Breast epithelium (tissue), 4 donors: Measurements from ENCODE around the gene LIMCH1. TPM values are rescaled to one million over a fixed set of nuclear protein-coding genes. Genes with fewer than 3 reads are reported as not detected.

Experiments used
- DNase-seq, 2 donors: peaks; one replicate each; pipeline ENCODE4 v3.0.0-alpha.2; 2019; ENCODE audit warnings: low spot score in 2 of 2
- H3K27ac ChIP-seq, 2 donors: fragments of 200-600 bp; sonication (generic) in 1 of 2; one replicate each; pipeline ENCODE4 v1.5.1; 2016 to 2019; ENCODE audit warnings: mild to moderate bottlenecking in 1 of 2
- H3K27me3 ChIP-seq, 2 donors: fragments of 200-600 bp; sonication (generic) in 1 of 2; one replicate each; pipeline versions ENCODE4 v1.5.1 to v1.6.0; 2017 to 2019; ENCODE audit warnings: control low read depth in 1 of 2, mild to moderate bottlenecking in 1 of 2
- H3K36me3 ChIP-seq: fragments of 200-600 bp; one replicate; pipeline ENCODE4 v1.5.1; 2019
- H3K4me1 ChIP-seq, 2 donors: fragments of 200-600 bp; sonication (generic); one replicate each; pipeline ENCODE4 v1.5.1; 2016 to 2019; ENCODE audit warnings: control low read depth in 1 of 2
- H3K4me3 ChIP-seq, 3 donors: fragments of 200-600 bp; sonication (generic); 1 replicate in 2 of 3; 2 replicates in 1 of 3; pipeline ENCODE4 v1.5.1; 2016 to 2019; ENCODE audit warnings: mild to moderate bottlenecking in 3 of 3, moderate library complexity in 2 of 3
- H3K9me3 ChIP-seq, 2 donors: fragments of 200-600 bp; sonication (generic) in 1 of 2; one replicate each; pipeline ENCODE4 v1.5.1; 2016 to 2019; ENCODE audit warnings: control low read depth in 1 of 2
- POLR2A ChIP-seq: fragments of 450-650 bp; IDR thresholded peaks from one replicate; pipeline ENCODE4 v1.6.1; 2016; ENCODE audit warnings: antibody characterized with exemption, mild to moderate bottlenecking, moderate library complexity
- POLR2AphosphoS5 ChIP-seq, 3 donors: sonication (generic); formaldehyde crosslinking; IDR thresholded peaks; one replicate each; pipeline ENCODE4 v1.6.1; 2017; ENCODE audit warnings: antibody characterized with exemption in 3 of 3
- intact Hi-C: fragments of 100-400 bp; cut with DNase I; formaldehyde crosslinking; loops from one replicate; pipeline ENCODE4 v1.15.1; 2023; ENCODE audit warnings: low total_unique reads
- total RNA-seq, 3 donors: library from RNA; depleted of rRNA; stranded (reverse); fragments of >200 nt; gene quantifications; one replicate each; pipeline ENCODE4 v1.1.0, GENCODE V29; 2016
- TF ChIP-seq, protein P1 (sequence below), 3 donors: fragments of 450-650 bp; IDR thresholded peaks; one replicate each; pipeline ENCODE4 v1.5.1; 2016 to 2017; ENCODE audit warnings: antibody characterized with exemption in 3 of 3, mild to moderate bottlenecking in 3 of 3, moderate library complexity in 3 of 3

Gene LIMCH1
- total RNA-seq, 3 donors from 2014 or later = 34.6 to 72.2 (median 71.8) TPM

DNA sequence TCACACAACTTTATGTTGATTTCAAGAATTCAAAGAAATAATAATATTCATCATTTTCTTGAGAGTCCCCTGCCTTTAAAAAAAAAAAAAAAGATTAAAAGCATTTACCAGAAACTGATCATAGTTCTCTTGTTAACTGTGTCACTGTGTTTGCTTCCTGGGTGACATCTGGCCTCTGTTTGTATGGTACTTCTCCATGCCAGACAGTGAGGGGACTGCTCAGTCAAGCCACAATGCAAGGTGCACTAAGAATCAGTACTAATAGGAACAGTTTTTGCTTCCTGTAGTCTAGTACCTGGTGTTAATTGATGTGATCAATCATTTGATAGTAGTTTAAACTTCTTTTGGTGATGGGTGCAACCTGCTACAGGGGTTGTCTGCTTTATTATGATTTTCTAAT is 133.0 kb downstream of the LIMCH1 start:
- H3K4me1 ChIP-seq = no peaks in the 10 kb centered on the region
- TF ChIP-seq POLR2A (no peak), POLR2AphosphoS5 (IDR thresholded peaks at IDR 0.05) (no peak)
- TF ChIP-seq, protein P1, sequence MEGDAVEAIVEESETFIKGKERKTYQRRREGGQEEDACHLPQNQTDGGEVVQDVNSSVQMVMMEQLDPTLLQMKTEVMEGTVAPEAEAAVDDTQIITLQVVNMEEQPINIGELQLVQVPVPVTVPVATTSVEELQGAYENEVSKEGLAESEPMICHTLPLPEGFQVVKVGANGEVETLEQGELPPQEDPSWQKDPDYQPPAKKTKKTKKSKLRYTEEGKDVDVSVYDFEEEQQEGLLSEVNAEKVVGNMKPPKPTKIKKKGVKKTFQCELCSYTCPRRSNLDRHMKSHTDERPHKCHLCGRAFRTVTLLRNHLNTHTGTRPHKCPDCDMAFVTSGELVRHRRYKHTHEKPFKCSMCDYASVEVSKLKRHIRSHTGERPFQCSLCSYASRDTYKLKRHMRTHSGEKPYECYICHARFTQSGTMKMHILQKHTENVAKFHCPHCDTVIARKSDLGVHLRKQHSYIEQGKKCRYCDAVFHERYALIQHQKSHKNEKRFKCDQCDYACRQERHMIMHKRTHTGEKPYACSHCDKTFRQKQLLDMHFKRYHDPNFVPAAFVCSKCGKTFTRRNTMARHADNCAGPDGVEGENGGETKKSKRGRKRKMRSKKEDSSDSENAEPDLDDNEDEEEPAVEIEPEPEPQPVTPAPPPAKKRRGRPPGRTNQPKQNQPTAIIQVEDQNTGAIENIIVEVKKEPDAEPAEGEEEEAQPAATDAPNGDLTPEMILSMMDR (IDR thresholded peaks at IDR 0.05) = no peak
- peaks cover 3% of the 10 kb centered on the region for H3K36me3 ChIP-seq
- no peak overlapping the region for H3K27ac ChIP-seq
- H3K9me3 ChIP-seq = no peaks in the 10 kb centered on the region
- H3K27me3 ChIP-seq = no peaks in the 10 kb centered on the region
- no peak for DNase-seq
- intact Hi-C loops = no loop called here
- no peak overlapping the region for H3K4me3 ChIP-seq

DNA sequence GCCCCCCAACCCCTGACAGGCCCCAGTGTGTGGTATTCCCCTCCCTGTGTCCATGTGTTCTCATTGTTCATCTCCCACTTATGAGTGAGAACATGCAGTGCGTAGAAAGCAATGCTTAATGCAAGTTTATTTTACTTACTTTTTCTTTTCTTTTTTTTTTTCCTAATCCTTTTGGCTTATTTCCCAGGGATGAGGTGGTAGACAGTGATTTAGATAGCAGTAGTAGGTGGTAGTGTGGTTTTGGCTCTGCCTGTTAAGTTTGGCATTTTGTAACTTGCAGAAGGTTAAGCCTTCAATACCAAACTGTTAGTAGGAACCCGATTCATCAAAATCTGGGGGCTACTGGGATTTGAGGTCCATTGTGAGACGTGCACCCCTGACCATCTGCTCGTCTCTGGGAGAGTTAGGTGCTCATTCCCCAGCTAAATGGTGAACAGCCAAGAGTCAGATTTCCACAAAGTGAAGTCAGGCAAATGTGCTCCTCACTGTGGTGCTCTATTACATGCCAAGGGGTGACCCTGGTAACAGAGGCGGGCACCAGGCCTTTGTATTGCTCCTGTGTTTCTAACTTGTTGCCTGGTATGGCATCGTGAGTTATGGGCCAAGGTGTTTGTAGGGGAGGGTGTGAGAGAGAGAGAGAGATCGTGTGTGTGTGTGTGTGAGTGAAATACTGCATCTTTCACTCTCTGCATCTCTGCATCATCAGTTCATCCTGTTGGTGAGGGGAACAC is 140.3 kb downstream of the LIMCH1 start:
- intact Hi-C loops = no loop called here
- DNase-seq = no peak
- Histone ChIP-seq H3K4me1 (no peaks in the 10 kb centered on the region), H3K27me3 (no peaks in the 10 kb centered on the region), H3K9me3 (no peaks in the 10 kb centered on the region), H3K27ac (no peak overlapping the region), H3K36me3 (no peaks in the 10 kb centered on the region), H3K4me3 (no peak overlapping the region)
- TF ChIP-seq, protein P1 (IDR thresholded peaks at IDR 0.05) = no peak
- no peak for TF ChIP-seq POLR2AphosphoS5 (IDR thresholded peaks at IDR 0.05)
- TF ChIP-seq POLR2A = no peak

DNA sequence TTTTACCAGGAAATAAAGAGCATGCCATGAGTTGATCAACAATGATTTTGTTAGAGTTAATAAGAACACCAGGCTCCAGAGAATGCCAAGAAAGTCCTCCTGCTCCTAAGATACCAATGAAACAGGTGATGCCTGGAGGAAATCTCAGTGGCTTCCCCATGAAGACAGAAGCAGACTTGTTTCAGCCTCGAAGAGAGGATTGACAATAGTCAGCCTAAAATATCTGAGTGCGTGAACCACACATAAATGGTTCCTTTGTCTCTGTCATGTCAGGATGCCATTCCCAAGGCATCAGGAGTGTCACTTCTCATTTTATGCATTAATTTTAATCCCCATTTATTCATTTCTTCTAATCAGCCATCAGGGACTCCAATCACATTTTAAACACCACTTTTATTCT is 141.0 kb downstream of the LIMCH1 start:
- Histone ChIP-seq H3K27me3 (no peaks in the 10 kb centered on the region), H3K4me3 (no peak overlapping the region), H3K27ac (no peak overlapping the region), H3K36me3 (no peaks in the 10 kb centered on the region), H3K4me1 (no peaks in the 10 kb centered on the region), H3K9me3 (no peaks in the 10 kb centered on the region)
- DNase-seq = no peak
- intact Hi-C loops = no loop called here
- TF ChIP-seq POLR2A (no peak), POLR2AphosphoS5 (IDR thresholded peaks at IDR 0.05) (no peak)
- TF ChIP-seq, protein P1 (IDR thresholded peaks at IDR 0.05) = no peak

DNA sequence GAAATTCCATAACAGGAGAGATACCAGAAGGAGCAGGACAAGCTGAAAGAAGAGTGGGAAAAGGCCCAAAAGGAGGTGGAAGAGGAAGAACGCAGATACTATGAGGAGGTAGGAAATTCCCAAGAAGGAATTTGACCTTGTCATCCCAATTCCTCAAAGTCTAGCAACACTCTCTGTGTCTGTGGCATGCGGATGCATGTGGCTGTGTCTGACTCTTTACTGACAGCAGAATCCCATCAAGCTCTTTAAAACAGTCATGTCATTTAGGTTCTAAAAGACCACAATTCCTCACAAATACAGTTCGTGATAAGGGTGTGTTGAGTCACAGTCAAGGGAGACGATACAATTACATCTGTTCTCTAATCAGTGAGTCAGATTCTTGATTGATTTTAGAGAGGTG is 142.0 kb downstream of the LIMCH1 start:
- TF ChIP-seq, protein P1 (IDR thresholded peaks at IDR 0.05) = no peak
- TF ChIP-seq POLR2AphosphoS5 (IDR thresholded peaks at IDR 0.05) = no peak
- no peak for TF ChIP-seq POLR2A
- H3K9me3 ChIP-seq = no peaks in the 10 kb centered on the region
- no peaks in the 10 kb centered on the region for H3K36me3 ChIP-seq
- no peaks in the 10 kb centered on the region for H3K4me1 ChIP-seq
- H3K27ac ChIP-seq = no peak overlapping the region
- H3K4me3 ChIP-seq = no peak overlapping the region
- DNase-seq = no peak
- intact Hi-C loops = no loop called here
- H3K27me3 ChIP-seq = no peaks in the 10 kb centered on the region

DNA sequence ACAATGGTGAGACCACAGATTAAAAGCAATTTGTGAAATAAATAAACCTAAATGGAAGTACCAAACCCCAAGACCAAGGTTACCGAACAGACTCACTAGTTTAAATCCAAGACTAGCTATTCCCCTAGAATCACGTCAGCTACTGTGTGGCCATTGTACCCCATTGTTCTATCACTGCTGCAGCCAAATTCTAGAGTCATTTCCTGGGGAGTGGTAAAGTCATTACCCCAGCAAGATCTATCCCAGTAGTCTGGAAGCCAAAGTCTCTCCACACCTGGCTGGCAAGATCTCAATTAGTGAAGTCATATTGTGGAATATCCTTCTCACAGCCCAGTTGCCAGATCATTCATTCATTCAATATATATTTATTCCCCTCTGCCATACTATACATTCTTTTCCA is 143.1 kb downstream of the LIMCH1 start:
- no peaks in the 10 kb centered on the region for H3K27me3 ChIP-seq
- no peak overlapping the region for H3K4me3 ChIP-seq
- no peak for DNase-seq
- TF ChIP-seq POLR2AphosphoS5 (IDR thresholded peaks at IDR 0.05) = no peak
- TF ChIP-seq, protein P1 (IDR thresholded peaks at IDR 0.05) = no peak
- no peak for TF ChIP-seq POLR2A
- no peaks in the 10 kb centered on the region for H3K9me3 ChIP-seq
- peaks cover 4% of the 10 kb centered on the region for H3K36me3 ChIP-seq
- H3K4me1 ChIP-seq = no peaks in the 10 kb centered on the region
- H3K27ac ChIP-seq = no peak overlapping the region
- intact Hi-C loops = no loop called here
